Activated B cell treated with CpG ODN at 0.5 μM for 24 hours (primary cell): ENCODE results near the gene SNRPB2. TPM values are rescaled to one million over a fixed set of nuclear protein-coding genes. Genes with fewer than 3 reads are reported as not detected.
A peak's percentile ranks its signal among the peaks of the same experiment; 100 is the strongest.

ENCODE experiments used
- ATAC-seq: fragments of 200-7000 bp; cut with Tn5 transposase; one replicate; pipeline ENCODE4 v1.10.0; 2021; ENCODE audit warnings: low read depth, mild to moderate bottlenecking, moderate library complexity
- CTCF ChIA-PET: fragments of 350-600 bp; sonication (Branson Sonifier 250); formaldehyde crosslinking; loops from one replicate; lab custom pipeline; 2021; ENCODE audit warnings: antibody characterized with exemption; lab: Charles Lee
- POLR2A ChIA-PET: fragments of 350-600 bp; sonication (Branson Sonifier 250); formaldehyde crosslinking; loops from one replicate; lab custom pipeline; 2021; ENCODE audit warnings: antibody characterized with exemption; lab: Charles Lee
- DNase-seq: peaks from one replicate; pipeline ENCODE4 v3.0.0; 2022
- H3K27ac Mint-ChIP-seq: one replicate; pipeline ENCODE4 v1.8.0; 2020; ENCODE audit warnings: mixed read lengths
- H3K27me3 Mint-ChIP-seq: one replicate; pipeline ENCODE4 v1.8.0; 2021; ENCODE audit warnings: mixed read lengths
- H3K36me3 Mint-ChIP-seq: one replicate; pipeline ENCODE4 v1.8.0; 2021; ENCODE audit warnings: low read depth, mixed read lengths
- H3K4me1 Mint-ChIP-seq: one replicate; pipeline ENCODE4 v1.8.0; 2021; ENCODE audit warnings: mixed read lengths
- H3K4me3 Mint-ChIP-seq: one replicate; pipeline ENCODE4 v1.8.0; 2020; ENCODE audit warnings: mild to moderate bottlenecking, mixed read lengths
- H3K9me3 Mint-ChIP-seq: one replicate; pipeline ENCODE4 v1.8.0; 2020; ENCODE audit warnings: mixed read lengths
- CTCF ChIP-seq: fragments of 200-600 bp; IDR thresholded peaks from one replicate; pipeline ENCODE4 v1.8.0; 2022; ENCODE audit warnings: antibody characterized with exemption, mild to moderate bottlenecking
- intact Hi-C: fragments of 100-400 bp; cut with micrococcal nuclease; formaldehyde crosslinking; loops from one replicate; pipeline ENCODE4 v1.15.1; 2024
- total RNA-seq: library from RNA; stranded (reverse); gene quantifications from 2 replicates; pipeline ENCODE4 v1.2.3, GENCODE V29; 2022

SNRPB2 gene
- total RNA-seq, 1 donor from 2014 or later: 61.1 TPM

GRCh38 chr20:16761305-16761829 lies 31.5 kb downstream of the SNRPB2 start:
- ChIA-PET CTCF (interaction anchor here (1.4 to 1.8 kb wide), 4 partner anchors 71 to 1053 kb away, joined by 3 to 7 read pairs (median 4); no protein-coding TSS in a partner anchor), POLR2A (no interaction called here)
- Mint-ChIP-seq H3K4me3 (no peak overlapping the region), H3K9me3 (no peaks in the 10 kb centered on the region), H3K27ac (no peak overlapping the region), H3K27me3 (peaks cover 27% of the 10 kb centered on the region), H3K4me1 (no peaks in the 10 kb centered on the region), H3K36me3 (no peaks in the 10 kb centered on the region)
- no peak for DNase-seq
- TF ChIP-seq CTCF: peak; percentile 40
- intact Hi-C loops: loop anchor here (1.0 kb wide), 2 partner anchors 60 to 243 kb away; no protein-coding TSS in a partner anchor
- peak; percentile 71 for ATAC-seq

DNA sequence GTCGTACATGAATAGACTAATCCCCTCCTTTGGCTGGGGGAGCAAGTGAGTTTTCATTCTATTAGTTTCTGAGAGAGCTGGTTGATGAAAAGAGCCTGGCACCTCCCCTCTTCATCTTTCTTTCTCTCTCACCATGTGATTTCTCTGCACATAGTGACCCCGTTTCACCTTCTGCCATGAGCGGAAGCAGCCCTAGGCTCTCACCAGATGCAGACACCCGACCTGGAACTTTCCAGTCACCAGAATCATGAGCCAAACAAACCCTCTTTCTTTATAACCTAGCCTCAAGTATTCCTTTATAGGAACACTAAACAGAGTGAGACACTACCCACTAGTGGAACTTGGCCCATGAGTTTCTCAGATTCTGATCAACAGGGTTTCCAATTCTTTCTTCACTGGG lies 34.7 kb downstream of the SNRPB2 start:
- no peaks in the 10 kb centered on the region for H3K9me3 Mint-ChIP-seq
- no peak for ATAC-seq
- CTCF ChIA-PET: no interaction called here
- no peaks in the 10 kb centered on the region for H3K4me1 Mint-ChIP-seq
- peaks cover 28% of the 10 kb centered on the region for H3K27me3 Mint-ChIP-seq
- POLR2A ChIA-PET: no interaction called here
- TF ChIP-seq CTCF: no peak
- no peak overlapping the region for H3K4me3 Mint-ChIP-seq
- DNase-seq: no peak
- H3K36me3 Mint-ChIP-seq: no peaks in the 10 kb centered on the region
- intact Hi-C loops: no loop called here
- no peak overlapping the region for H3K27ac Mint-ChIP-seq

GRCh38 chr20:16771213-16771612 lies 41.4 kb downstream of the SNRPB2 start:
- H3K27ac Mint-ChIP-seq: no peak overlapping the region
- ATAC-seq (no peak), DNase-seq (no peak)
- H3K27me3 Mint-ChIP-seq: peaks cover 20% of the 10 kb centered on the region
- intact Hi-C loops: no loop called here
- peaks cover 11% of the 10 kb centered on the region for H3K9me3 Mint-ChIP-seq
- POLR2A ChIA-PET: no interaction called here
- no peaks in the 10 kb centered on the region for H3K4me1 Mint-ChIP-seq
- no peaks in the 10 kb centered on the region for H3K36me3 Mint-ChIP-seq
- no peak overlapping the region for H3K4me3 Mint-ChIP-seq
- TF ChIP-seq CTCF: no peak
- CTCF ChIA-PET: no interaction called here

DNA sequence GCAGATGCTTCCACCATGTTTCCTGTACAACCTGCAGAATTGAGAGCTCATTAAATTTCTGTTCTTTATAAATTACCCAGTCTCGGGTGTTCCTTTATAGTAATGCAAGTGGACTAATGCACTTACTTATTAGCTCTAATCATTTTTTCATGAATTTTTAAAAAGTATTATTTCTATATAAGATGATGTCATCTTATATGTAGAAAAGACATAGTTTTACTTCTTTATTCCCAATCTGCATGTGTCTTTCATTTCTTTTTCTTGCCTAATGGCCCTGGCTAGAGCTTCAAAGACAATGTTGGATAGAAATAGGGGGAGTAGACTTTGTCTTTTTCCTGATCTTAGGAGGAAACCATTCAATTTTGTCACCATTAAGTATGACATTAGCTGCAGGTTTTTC lies 46.1 kb downstream of the SNRPB2 start:
- Mint-ChIP-seq H3K4me1 (no peaks in the 10 kb centered on the region), H3K27ac (no peak overlapping the region)

GRCh38 chr20:16777126-16777525 lies 47.3 kb downstream of the SNRPB2 start:
- Mint-ChIP-seq H3K4me1 (no peaks in the 10 kb centered on the region), H3K9me3 (peaks cover 27% of the 10 kb centered on the region), H3K36me3 (no peaks in the 10 kb centered on the region), H3K4me3 (no peak overlapping the region), H3K27ac (no peak overlapping the region), H3K27me3 (peaks cover 6% of the 10 kb centered on the region)
- ATAC-seq: no peak
- ChIA-PET CTCF (no interaction called here), POLR2A (no interaction called here)
- no peak for TF ChIP-seq CTCF
- DNase-seq: no peak
- intact Hi-C loops: no loop called here

More for the DNA sequence above, 46.1 kb downstream of the SNRPB2 start:
- intact Hi-C loops: no loop called here
- H3K9me3 Mint-ChIP-seq: peaks cover 19% of the 10 kb centered on the region
- no peak for TF ChIP-seq CTCF
- ATAC-seq (no peak), DNase-seq (no peak)
- CTCF ChIA-PET: no interaction called here
- no peak overlapping the region for H3K4me3 Mint-ChIP-seq
- POLR2A ChIA-PET: no interaction called here
- peaks cover 9% of the 10 kb centered on the region for H3K27me3 Mint-ChIP-seq
- no peaks in the 10 kb centered on the region for H3K36me3 Mint-ChIP-seq
